HepG2 (cell line): Measurements from ENCODE around the gene VEGFA. TPM values are rescaled to one million over a fixed set of nuclear protein-coding genes. Genes with fewer than 3 reads are reported as not detected.
A peak's percentile ranks its signal among the peaks of the same experiment; 100 is the strongest.

Experiments
- CREM ChIP-seq, 2 experiments: sonication (generic) in 1 of 2; formaldehyde crosslinking in 1 of 2; IDR thresholded peaks; 2 replicates each; pipeline versions ENCODE4 v1.4.0 to v1.6.1; 2016 to 2020; ENCODE audit warnings: antibody characterized with exemption in 1 of 2, mild to moderate bottlenecking in 1 of 2, missing genetic modification reagents in 1 of 2
- HOXD1 ChIP-seq: sonication (generic); formaldehyde crosslinking; IDR thresholded peaks from 2 replicates; pipeline ENCODE4 v1.5.0; 2020; ENCODE audit warnings: missing genetic modification reagents
- MAZ ChIP-seq, 2 experiments: sonication (generic) in 1 of 2; formaldehyde crosslinking in 1 of 2; IDR thresholded peaks; 2 replicates each; pipeline versions ENCODE4 v1.5.0 to v1.6.1; 2012 to 2020; ENCODE audit warnings: low read depth in 2 of 2, mild to moderate bottlenecking in 2 of 2, borderline replicate concordance in 1 of 2, improper control_type of control experiment in 1 of 2, low read length in 1 of 2, missing genetic modification reagents in 1 of 2, moderate library complexity in 1 of 2
- MIXL1 ChIP-seq: IDR thresholded peaks from 2 replicates; pipeline ENCODE4 v1.6.1; 2016
- ONECUT2 ChIP-seq: sonication (generic); formaldehyde crosslinking; IDR thresholded peaks from 2 replicates; pipeline ENCODE4 v1.4.0; 2020; ENCODE audit warnings: missing genetic modification reagents
- RXRA ChIP-seq: sonication (generic); formaldehyde crosslinking; IDR thresholded peaks from 2 replicates; pipeline ENCODE4 v1.5.1; 2020; ENCODE audit warnings: missing genetic modification reagents
- ZNF10 ChIP-seq: sonication (generic); formaldehyde crosslinking; IDR thresholded peaks from 2 replicates; pipeline ENCODE4 v1.4.0; 2020; ENCODE audit warnings: mild to moderate bottlenecking, low read depth, missing genetic modification reagents, borderline replicate concordance
- ZNF782 ChIP-seq: sonication (generic); formaldehyde crosslinking; IDR thresholded peaks from 2 replicates; pipeline ENCODE4 v1.4.0; 2020; ENCODE audit warnings: missing genetic modification reagents, mild to moderate bottlenecking, borderline replicate concordance
- ZNF83 ChIP-seq: sonication (generic); formaldehyde crosslinking; IDR thresholded peaks from 2 replicates; pipeline ENCODE4 v1.4.0; 2020; ENCODE audit warnings: missing genetic modification reagents, mild to moderate bottlenecking, borderline replicate concordance
- polyA plus RNA-seq, 8 experiments: library from polyadenylated mRNA; depleted of rRNA in 3 of 8; stranded (reverse) in 7 of 8; unstranded in 1 of 8; fragments of >200 nt; fragmentation: Illumina TruSeq in 4 of 8; extraction: Trizol in 4 of 8; gene quantifications; 2 replicates each; pipeline versions ENCODE4 v1.2.1 to v1.2.3, GENCODE V29; 2011 to 2016; ENCODE audit warnings: low read depth in 4 of 8, missing spikeins in 1 of 8, mixed read lengths in 1 of 8; ENCODE audit not compliant: insufficient read depth in 1 of 8
- total RNA-seq, 5 experiments: library from RNA; depleted of rRNA; stranded (reverse); fragments of >200 nt; fragmentation: Illumina TruSeq; extraction: Trizol; gene quantifications; 2 replicates each; pipeline ENCODE4 v1.2.3, GENCODE V29; 2016; ENCODE audit warnings: low read depth in 1 of 5
- TF ChIP-seq, protein P1 (sequence below): sonication (generic); formaldehyde crosslinking; IDR thresholded peaks from 2 replicates; pipeline ENCODE4 v1.5.0; 2020; ENCODE audit warnings: mild to moderate bottlenecking, missing genetic modification reagents, moderate library complexity
- TF ChIP-seq, protein P2 (sequence below): sonication (generic); formaldehyde crosslinking; IDR thresholded peaks from 2 replicates; pipeline ENCODE4 v1.8.0; 2023; ENCODE audit warnings: mild to moderate bottlenecking, missing genetic modification reagents
- TF ChIP-seq, protein P3 (sequence below): IDR thresholded peaks from 2 replicates; pipeline ENCODE4 v1.6.1; 2016; ENCODE audit warnings: low read depth, missing genetic modification reagents, missing compliant biosample characterization
- TF ChIP-seq, protein P4 (sequence below): sonication (generic); formaldehyde crosslinking; IDR thresholded peaks from 2 replicates; pipeline ENCODE4 v1.5.0; 2020; ENCODE audit warnings: mild to moderate bottlenecking, low read depth, missing genetic modification reagents, borderline replicate concordance
- TF ChIP-seq, protein P5 (sequence below): sonication (generic); formaldehyde crosslinking; IDR thresholded peaks from 2 replicates; pipeline ENCODE4 v1.4.0; 2020; ENCODE audit warnings: missing genetic modification reagents
- TF ChIP-seq, protein P6 (sequence below): sonication (generic); formaldehyde crosslinking; IDR thresholded peaks from 2 replicates; pipeline ENCODE4 v1.4.0; 2020; ENCODE audit warnings: missing genetic modification reagents
- TF ChIP-seq, protein P7 (sequence below): sonication (generic); formaldehyde crosslinking; IDR thresholded peaks from 2 replicates; pipeline ENCODE4 v1.8.0; 2022; ENCODE audit warnings: missing genetic modification reagents, low read depth, mild to moderate bottlenecking, borderline replicate concordance

VEGFA gene
- total and polyA plus RNA-seq, 2 of the 13 experiments (the other 11 are each of a cell fraction or from before 2014, with no cell fraction given) = 68.1 to 629 TPM

DNA sequence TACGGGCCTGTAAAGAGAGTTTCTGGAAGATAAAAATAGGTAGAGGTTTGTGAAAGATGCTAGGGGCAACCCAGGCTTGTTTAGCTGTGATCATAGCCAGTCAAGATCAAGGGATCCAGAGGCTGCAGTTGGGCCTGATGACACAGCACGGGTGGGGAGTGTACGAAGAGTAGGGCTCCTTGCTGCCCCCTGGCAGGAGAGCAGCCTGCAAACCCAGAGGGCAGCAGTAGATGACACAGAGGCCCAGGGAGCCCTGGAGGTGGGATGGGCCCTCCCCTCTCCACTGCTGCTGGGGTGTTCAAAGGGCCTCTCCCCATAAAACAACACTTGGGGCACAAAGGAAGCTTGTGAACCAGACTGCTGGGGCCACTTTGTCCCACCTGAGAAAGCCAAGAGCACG is 47.2 kb downstream of the VEGFA start (continued):
- TF ChIP-seq HOXD1 (no peak), ZNF782 (CRISPR knock-in tag) (no peak), ZNF83 (CRISPR knock-in tag) (no peak), CREM (IDR thresholded peaks at IDR 0.05) (no peak), CREM (CRISPR knock-in tag; IDR thresholded peaks at IDR 0.05) (no peak), RXRA (CRISPR knock-in tag) (no peak), ONECUT2 (CRISPR knock-in tag) (no peak), MAZ (IDR thresholded peaks at IDR 0.05; ENCODE audit: borderline replicate concordance, low read depth, low read length) (peak; percentile 88; the same call in 1 of the 2 replicates), MAZ (CRISPR knock-in tag; IDR thresholded peaks at IDR 0.05; ENCODE audit: low read depth) (0 out of 2 replicates have a peak, but pooled peaks have one; percentile 45), MIXL1 (CRISPR knock-in tag) (no peak), ZNF10 (CRISPR knock-in tag) (no peak)
- TF ChIP-seq, protein P1, sequence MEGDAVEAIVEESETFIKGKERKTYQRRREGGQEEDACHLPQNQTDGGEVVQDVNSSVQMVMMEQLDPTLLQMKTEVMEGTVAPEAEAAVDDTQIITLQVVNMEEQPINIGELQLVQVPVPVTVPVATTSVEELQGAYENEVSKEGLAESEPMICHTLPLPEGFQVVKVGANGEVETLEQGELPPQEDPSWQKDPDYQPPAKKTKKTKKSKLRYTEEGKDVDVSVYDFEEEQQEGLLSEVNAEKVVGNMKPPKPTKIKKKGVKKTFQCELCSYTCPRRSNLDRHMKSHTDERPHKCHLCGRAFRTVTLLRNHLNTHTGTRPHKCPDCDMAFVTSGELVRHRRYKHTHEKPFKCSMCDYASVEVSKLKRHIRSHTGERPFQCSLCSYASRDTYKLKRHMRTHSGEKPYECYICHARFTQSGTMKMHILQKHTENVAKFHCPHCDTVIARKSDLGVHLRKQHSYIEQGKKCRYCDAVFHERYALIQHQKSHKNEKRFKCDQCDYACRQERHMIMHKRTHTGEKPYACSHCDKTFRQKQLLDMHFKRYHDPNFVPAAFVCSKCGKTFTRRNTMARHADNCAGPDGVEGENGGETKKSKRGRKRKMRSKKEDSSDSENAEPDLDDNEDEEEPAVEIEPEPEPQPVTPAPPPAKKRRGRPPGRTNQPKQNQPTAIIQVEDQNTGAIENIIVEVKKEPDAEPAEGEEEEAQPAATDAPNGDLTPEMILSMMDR (CRISPR knock-in tag) = peak; percentile 92
- TF ChIP-seq, protein P2, sequence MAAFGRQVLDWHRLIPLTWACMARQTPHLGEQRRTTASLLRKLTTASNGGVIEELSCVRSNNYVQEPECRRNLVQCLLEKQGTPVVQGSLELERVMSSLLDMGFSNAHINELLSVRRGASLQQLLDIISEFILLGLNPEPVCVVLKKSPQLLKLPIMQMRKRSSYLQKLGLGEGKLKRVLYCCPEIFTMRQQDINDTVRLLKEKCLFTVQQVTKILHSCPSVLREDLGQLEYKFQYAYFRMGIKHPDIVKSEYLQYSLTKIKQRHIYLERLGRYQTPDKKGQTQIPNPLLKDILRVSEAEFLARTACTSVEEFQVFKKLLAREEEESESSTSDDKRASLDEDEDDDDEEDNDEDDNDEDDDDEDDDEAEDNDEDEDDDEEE (CRISPR knock-in tag) = no peak
- TF ChIP-seq, protein P3, sequence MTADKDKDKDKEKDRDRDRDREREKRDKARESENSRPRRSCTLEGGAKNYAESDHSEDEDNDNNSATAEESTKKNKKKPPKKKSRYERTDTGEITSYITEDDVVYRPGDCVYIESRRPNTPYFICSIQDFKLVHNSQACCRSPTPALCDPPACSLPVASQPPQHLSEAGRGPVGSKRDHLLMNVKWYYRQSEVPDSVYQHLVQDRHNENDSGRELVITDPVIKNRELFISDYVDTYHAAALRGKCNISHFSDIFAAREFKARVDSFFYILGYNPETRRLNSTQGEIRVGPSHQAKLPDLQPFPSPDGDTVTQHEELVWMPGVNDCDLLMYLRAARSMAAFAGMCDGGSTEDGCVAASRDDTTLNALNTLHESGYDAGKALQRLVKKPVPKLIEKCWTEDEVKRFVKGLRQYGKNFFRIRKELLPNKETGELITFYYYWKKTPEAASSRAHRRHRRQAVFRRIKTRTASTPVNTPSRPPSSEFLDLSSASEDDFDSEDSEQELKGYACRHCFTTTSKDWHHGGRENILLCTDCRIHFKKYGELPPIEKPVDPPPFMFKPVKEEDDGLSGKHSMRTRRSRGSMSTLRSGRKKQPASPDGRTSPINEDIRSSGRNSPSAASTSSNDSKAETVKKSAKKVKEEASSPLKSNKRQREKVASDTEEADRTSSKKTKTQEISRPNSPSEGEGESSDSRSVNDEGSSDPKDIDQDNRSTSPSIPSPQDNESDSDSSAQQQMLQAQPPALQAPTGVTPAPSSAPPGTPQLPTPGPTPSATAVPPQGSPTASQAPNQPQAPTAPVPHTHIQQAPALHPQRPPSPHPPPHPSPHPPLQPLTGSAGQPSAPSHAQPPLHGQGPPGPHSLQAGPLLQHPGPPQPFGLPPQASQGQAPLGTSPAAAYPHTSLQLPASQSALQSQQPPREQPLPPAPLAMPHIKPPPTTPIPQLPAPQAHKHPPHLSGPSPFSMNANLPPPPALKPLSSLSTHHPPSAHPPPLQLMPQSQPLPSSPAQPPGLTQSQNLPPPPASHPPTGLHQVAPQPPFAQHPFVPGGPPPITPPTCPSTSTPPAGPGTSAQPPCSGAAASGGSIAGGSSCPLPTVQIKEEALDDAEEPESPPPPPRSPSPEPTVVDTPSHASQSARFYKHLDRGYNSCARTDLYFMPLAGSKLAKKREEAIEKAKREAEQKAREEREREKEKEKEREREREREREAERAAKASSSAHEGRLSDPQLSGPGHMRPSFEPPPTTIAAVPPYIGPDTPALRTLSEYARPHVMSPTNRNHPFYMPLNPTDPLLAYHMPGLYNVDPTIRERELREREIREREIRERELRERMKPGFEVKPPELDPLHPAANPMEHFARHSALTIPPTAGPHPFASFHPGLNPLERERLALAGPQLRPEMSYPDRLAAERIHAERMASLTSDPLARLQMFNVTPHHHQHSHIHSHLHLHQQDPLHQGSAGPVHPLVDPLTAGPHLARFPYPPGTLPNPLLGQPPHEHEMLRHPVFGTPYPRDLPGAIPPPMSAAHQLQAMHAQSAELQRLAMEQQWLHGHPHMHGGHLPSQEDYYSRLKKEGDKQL (CRISPR knock-in tag) = no peak
- TF ChIP-seq, protein P4, sequence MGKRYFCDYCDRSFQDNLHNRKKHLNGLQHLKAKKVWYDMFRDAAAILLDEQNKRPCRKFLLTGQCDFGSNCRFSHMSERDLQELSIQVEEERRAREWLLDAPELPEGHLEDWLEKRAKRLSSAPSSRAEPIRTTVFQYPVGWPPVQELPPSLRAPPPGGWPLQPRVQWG (CRISPR knock-in tag) = no peak
- TF ChIP-seq, protein P5, sequence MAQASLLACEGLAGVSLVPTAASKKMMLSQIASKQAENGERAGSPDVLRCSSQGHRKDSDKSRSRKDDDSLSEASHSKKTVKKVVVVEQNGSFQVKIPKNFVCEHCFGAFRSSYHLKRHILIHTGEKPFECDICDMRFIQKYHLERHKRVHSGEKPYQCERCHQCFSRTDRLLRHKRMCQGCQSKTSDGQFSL = no peak
- TF ChIP-seq, protein P6, sequence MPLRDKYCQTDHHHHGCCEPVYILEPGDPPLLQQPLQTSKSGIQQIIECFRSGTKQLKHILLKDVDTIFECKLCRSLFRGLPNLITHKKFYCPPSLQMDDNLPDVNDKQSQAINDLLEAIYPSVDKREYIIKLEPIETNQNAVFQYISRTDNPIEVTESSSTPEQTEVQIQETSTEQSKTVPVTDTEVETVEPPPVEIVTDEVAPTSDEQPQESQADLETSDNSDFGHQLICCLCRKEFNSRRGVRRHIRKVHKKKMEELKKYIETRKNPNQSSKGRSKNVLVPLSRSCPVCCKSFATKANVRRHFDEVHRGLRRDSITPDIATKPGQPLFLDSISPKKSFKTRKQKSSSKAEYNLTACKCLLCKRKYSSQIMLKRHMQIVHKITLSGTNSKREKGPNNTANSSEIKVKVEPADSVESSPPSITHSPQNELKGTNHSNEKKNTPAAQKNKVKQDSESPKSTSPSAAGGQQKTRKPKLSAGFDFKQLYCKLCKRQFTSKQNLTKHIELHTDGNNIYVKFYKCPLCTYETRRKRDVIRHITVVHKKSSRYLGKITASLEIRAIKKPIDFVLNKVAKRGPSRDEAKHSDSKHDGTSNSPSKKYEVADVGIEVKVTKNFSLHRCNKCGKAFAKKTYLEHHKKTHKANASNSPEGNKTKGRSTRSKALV (CRISPR knock-in tag) = no peak
- TF ChIP-seq, protein P7, sequence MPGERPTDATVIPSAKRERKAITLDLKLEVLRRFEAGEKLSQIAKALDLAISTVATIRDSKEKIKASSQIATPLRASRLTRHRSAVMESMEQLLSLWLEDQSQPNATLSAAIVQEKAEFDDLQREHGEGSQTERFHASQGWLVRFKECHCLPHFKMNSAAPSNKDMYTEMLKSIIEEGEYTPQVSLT (CRISPR knock-in tag) = no peak
